ENCODE measurements around the gene COX6B2. TPM values are rescaled to one million over a fixed set of nuclear protein-coding genes. Genes with fewer than 3 reads are reported as not detected.
A peak's percentile ranks its signal among the peaks of the same experiment; 100 is the strongest.
"Not testable (repeated sequence)": the region's sequence is repeated elsewhere in the genome, so short reads cannot be mapped to it uniquely, and the experiment has no call there.

COX6B2 gene
- total RNA-seq, 1 experiment from 2014 or later, result 0.92 TPM

GRCh38 chr19:55341595-55342531 is 12.7 kb downstream of the COX6B2 start:
- DNase-seq (ENCODE audit: low spot score), result no peak

- peak; percentile 82 for DNase-seq (ENCODE audit: low spot score)
These were observed 13.3 kb downstream of the COX6B2 start for GRCh38 chr19:55341171-55341588.

GRCh38 chr19:55340784-55341147 is 13.8 kb downstream of the COX6B2 start:
- peak; percentile 51 for DNase-seq (ENCODE audit: low spot score)

GRCh38 chr19:55339889-55340783 is 14.4 kb downstream of the COX6B2 start:
- peak; percentile 65 for DNase-seq (ENCODE audit: low spot score)

GRCh38 chr19:55339105-55339888 is 15.2 kb downstream of the COX6B2 start, which contains the start of gene KMT5C:
Gene KMT5C (plus strand): TSS chr19:55339876. CDS start chr19:55341937, 2,061 bp downstream.
- DNase-seq (ENCODE audit: low spot score), result peak; percentile 100

GRCh38 chr19:55336101-55336500 is 18.4 kb downstream of the COX6B2 start:
- DNase-seq (ENCODE audit: low spot score), result no peak

GRCh38 chr19:55333870-55334269 is 20.6 kb downstream of the COX6B2 start:
- DNase-seq (ENCODE audit: low spot score), result peak; percentile 98

- DNase-seq (ENCODE audit: low spot score), result not testable (repeated sequence)
These were observed 24.7 kb downstream of the COX6B2 start for GRCh38 chr19:55329791-55330190.

- DNase-seq (ENCODE audit: low spot score), result not testable (repeated sequence)
These were observed 25.7 kb downstream of the COX6B2 start for GRCh38 chr19:55328774-55329318.

- no peak for DNase-seq (ENCODE audit: low spot score)
These were observed 29.3 kb downstream of the COX6B2 start, which contains the start of gene TMEM150B for GRCh38 chr19:55325172-55325571. Gene TMEM150B (minus strand): TSS chr19:55325341. CDS start chr19:55321036, 4,305 bp downstream.

GRCh38 chr19:55324662-55325061 is 29.9 kb downstream of the COX6B2 start:
- no peak for DNase-seq (ENCODE audit: low spot score)

- DNase-seq (ENCODE audit: low spot score), result peak; percentile 59
These were observed 32.2 kb downstream of the COX6B2 start for GRCh38 chr19:55322204-55322885.

- DNase-seq (ENCODE audit: low spot score), result peak; percentile 44
These were observed 32.9 kb downstream of the COX6B2 start for GRCh38 chr19:55321466-55322137.

- no peak for DNase-seq (ENCODE audit: low spot score)
These were observed 33.6 kb downstream of the COX6B2 start for GRCh38 chr19:55320844-55321419.

GRCh38 chr19:55319785-55320184 is 34.7 kb downstream of the COX6B2 start:
- peak; percentile 33 for DNase-seq (ENCODE audit: low spot score)

GRCh38 chr19:55316646-55317045 is 37.9 kb downstream of the COX6B2 start:
- DNase-seq (ENCODE audit: low spot score), result no peak

- DNase-seq (ENCODE audit: low spot score), result no peak
These were observed 38.5 kb downstream of the COX6B2 start for GRCh38 chr19:55315956-55316525.

- no peak for DNase-seq (ENCODE audit: low spot score)
These were observed 40.1 kb downstream of the COX6B2 start for GRCh38 chr19:55314396-55314795.

Data from HT-29 (cell line).